Kidney capillary endothelial cell (primary cell): Measurements from ENCODE around the gene ZNF839.

ENCODE experiments used
- DNase-seq: peaks from one replicate; pipeline ENCODE4 v3.0.0-alpha.2; 2018; ENCODE audit warnings: low spot score

Gene ZNF839

GRCh38 chr14:102387086-102387485 is 67.5 kb downstream of the ZNF839 start:
- no peak for DNase-seq

GRCh38 chr14:102389246-102389645 is 69.7 kb downstream of the ZNF839 start:
- DNase-seq = no peak

- no peak for DNase-seq
Observed at GRCh38 chr14:102390064-102390855, 70.7 kb downstream of the ZNF839 start.
